ENCODE measurements around the gene PTGDR.

The PTGDR gene

DNA sequence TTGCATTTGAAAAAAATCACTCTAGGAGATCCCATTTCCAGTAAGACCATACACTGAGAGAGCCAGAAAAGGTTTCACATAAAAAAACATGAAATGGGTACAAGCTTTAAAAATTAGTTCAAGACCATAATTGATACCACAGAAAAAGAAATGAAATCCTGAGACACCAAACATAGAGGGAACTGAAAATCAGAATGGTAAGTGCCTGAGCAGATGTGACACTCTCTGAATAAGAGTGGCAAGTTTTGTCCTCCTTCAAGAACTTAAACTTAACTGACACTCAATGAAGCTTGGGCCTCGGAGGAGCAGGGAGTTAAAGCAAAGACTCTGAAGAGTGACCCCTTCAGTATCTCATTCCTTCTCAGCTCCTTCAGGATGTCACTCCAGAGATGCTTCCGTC is 23.2 kb upstream of the PTGDR start:
- Mint-ChIP-seq H3K27me3 (ENCODE audit: low read depth) (peaks cover 7% of the 10 kb centered on the region), H3K9me3 (no peaks in the 10 kb centered on the region), H3K36me3 (ENCODE audit: low read depth) (no peaks in the 10 kb centered on the region), H3K4me3 (no peak overlapping the region), H3K4me1 (peaks cover 5% of the 10 kb centered on the region), H3K27ac (no peak overlapping the region)
- TF ChIP-seq, protein P1, sequence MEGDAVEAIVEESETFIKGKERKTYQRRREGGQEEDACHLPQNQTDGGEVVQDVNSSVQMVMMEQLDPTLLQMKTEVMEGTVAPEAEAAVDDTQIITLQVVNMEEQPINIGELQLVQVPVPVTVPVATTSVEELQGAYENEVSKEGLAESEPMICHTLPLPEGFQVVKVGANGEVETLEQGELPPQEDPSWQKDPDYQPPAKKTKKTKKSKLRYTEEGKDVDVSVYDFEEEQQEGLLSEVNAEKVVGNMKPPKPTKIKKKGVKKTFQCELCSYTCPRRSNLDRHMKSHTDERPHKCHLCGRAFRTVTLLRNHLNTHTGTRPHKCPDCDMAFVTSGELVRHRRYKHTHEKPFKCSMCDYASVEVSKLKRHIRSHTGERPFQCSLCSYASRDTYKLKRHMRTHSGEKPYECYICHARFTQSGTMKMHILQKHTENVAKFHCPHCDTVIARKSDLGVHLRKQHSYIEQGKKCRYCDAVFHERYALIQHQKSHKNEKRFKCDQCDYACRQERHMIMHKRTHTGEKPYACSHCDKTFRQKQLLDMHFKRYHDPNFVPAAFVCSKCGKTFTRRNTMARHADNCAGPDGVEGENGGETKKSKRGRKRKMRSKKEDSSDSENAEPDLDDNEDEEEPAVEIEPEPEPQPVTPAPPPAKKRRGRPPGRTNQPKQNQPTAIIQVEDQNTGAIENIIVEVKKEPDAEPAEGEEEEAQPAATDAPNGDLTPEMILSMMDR (IDR thresholded peaks at IDR 0.05; ENCODE audit: unreplicated experiment in 3 of 3) = no peak

DNA sequence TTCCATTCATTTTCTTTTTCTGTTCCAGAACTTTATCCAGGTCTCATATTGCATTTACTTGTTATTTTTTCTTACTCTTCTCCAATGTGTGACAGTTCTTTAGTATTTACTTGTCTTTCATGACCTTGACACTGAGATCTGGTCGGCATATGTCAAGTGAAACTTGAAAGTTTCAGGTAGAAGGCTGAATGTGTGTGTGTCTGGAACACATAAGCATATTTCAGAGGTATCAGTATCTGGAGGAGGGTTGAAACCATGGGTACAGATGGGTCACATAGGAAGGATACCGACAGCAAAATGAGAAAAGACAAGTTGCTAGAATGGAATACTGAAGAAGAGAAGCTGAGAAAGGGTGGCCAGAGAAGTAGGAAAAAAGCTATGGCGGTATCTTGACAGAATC is 22.5 kb upstream of the PTGDR start:
- Mint-ChIP-seq H3K4me1 (peaks cover 5% of the 10 kb centered on the region), H3K9me3 (no peaks in the 10 kb centered on the region), H3K36me3 (ENCODE audit: low read depth) (no peaks in the 10 kb centered on the region), H3K4me3 (no peak overlapping the region), H3K27me3 (ENCODE audit: low read depth) (peaks cover 7% of the 10 kb centered on the region), H3K27ac (no peak overlapping the region)
- TF ChIP-seq, protein P1 (IDR thresholded peaks at IDR 0.05; ENCODE audit: unreplicated experiment in 3 of 3) = no peak

DNA sequence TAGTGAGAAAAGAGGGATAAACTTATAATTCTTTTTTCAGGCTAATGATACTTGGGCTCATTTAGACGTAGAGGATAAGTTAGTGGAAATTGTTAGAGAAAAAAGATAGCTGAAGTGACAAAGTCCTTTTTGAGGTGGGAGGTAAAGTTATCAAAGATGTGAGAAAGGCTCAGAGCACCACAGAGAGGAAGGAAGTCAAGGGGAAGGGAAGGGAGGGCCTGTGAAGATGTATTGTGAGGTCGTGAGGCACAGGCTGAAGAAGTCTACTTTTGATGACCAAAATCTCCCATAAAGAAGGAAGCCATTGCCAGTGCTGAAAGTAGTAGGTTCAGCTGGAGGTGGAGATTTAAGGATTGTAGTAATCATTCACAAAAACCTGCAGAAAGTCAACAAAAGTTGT is 19.4 kb upstream of the PTGDR start:
- no peak overlapping the region for H3K27ac Mint-ChIP-seq
- TF ChIP-seq, protein P1 (IDR thresholded peaks at IDR 0.05; ENCODE audit: unreplicated experiment in 3 of 3) = no peak

DNA sequence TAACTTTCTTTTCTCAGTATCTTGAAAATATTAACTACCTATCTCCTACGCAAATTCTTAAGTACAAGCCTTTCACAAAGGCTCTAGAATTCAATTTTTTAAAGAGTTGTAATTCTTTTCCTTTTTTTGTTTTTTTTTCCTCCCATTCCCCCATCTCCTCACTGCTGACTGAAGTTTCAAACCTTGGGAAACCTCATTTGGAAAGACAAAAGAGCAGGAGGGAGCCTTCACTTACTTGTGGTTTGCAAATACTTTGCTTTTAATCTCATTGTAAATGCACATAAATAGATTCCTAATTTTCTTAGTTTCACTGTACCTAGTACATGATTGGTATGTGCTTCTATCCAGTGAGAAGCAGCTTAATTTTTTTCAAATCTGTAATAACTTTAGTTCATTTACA is 15.8 kb upstream of the PTGDR start:
- Mint-ChIP-seq H3K4me3 (no peak overlapping the region), H3K4me1 (peaks cover 14% of the 10 kb centered on the region), H3K36me3 (ENCODE audit: low read depth) (no peaks in the 10 kb centered on the region), H3K27ac (no peak overlapping the region), H3K27me3 (ENCODE audit: low read depth) (peaks cover 3% of the 10 kb centered on the region), H3K9me3 (no peaks in the 10 kb centered on the region)
- TF ChIP-seq, protein P1 (IDR thresholded peaks at IDR 0.05; ENCODE audit: unreplicated experiment in 3 of 3) = no peak

More for the DNA sequence above, 19.4 kb upstream of the PTGDR start:
- peaks cover 2% of the 10 kb centered on the region for H3K4me1 Mint-ChIP-seq
- no peaks in the 10 kb centered on the region for H3K36me3 Mint-ChIP-seq (ENCODE audit: low read depth)
- peaks cover 7% of the 10 kb centered on the region for H3K27me3 Mint-ChIP-seq (ENCODE audit: low read depth)
- no peak overlapping the region for H3K4me3 Mint-ChIP-seq
- H3K9me3 Mint-ChIP-seq = no peaks in the 10 kb centered on the region

DNA sequence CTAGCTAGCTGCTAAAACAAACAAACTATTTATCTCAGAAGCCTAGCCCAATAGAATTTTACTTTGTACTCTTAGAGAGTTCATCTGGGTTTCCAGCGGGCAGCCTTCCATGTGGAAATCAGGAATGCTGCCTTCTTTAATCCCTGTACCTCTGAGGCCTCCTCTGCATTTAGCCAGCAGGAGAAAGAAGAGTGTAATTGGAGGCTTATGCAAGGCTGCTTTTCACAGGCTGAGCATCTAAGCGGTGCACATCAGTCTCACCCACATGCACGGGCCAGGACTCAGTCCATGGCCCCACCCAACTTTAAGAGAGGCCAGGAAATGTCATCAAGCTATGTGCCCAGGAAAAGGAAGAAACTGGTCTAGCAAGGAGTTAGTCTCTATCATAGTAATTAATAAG is 14.0 kb upstream of the PTGDR start:
- Mint-ChIP-seq H3K4me1 (peaks cover 14% of the 10 kb centered on the region), H3K9me3 (no peaks in the 10 kb centered on the region), H3K27ac (no peak overlapping the region), H3K36me3 (ENCODE audit: low read depth) (no peaks in the 10 kb centered on the region), H3K27me3 (ENCODE audit: low read depth) (no peaks in the 10 kb centered on the region), H3K4me3 (no peak overlapping the region)
- TF ChIP-seq, protein P1 (IDR thresholded peaks at IDR 0.05; ENCODE audit: unreplicated experiment in 3 of 3) = no peak

DNA sequence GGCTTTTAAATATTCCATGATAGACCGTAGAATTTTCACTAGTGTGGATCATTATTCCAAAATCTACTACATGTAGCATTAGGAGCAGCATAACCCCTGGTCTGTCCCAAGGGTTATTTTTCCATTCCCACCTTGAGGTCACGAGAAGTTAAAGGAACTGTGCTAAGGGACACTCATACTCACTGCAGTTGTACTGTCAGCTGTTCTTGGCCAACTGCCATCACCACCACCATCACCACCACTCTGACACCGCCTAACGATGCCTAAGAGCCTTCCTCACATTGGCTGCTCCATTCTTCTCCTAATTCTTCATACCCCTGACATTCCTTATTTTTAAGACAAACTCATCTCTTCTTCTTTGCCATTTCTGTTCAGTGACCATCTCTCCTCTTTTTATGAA is 13.4 kb upstream of the PTGDR start:
- Mint-ChIP-seq H3K4me3 (no peak overlapping the region), H3K27me3 (ENCODE audit: low read depth) (peaks cover under 1% of the 10 kb centered on the region), H3K36me3 (ENCODE audit: low read depth) (no peaks in the 10 kb centered on the region), H3K9me3 (peaks cover 4% of the 10 kb centered on the region), H3K4me1 (peaks cover 14% of the 10 kb centered on the region), H3K27ac (no peak overlapping the region)
- TF ChIP-seq, protein P1 (IDR thresholded peaks at IDR 0.05; ENCODE audit: unreplicated experiment in 3 of 3) = no peak
